M059J (cell line): ENCODE data around the gene CCDC68. TPM values are rescaled to one million over a fixed set of nuclear protein-coding genes. Genes with fewer than 3 reads are reported as not detected.
A peak's percentile ranks its signal among the peaks of the same experiment; 100 is the strongest.
"Not testable (repeated sequence)": the region's sequence is repeated elsewhere in the genome, so short reads cannot be mapped to it uniquely, and the experiment has no call there.

ENCODE experiments used
- DNase-seq: peaks from one replicate; pipeline ENCODE4 v3.0.0-alpha.2; 2012; ENCODE audit warnings: low read depth
- total RNA-seq: library from RNA; depleted of rRNA; stranded (reverse); fragments of >200 nt; shearing (Covaris generic); gene quantifications from 2 replicates; pipeline ENCODE4 v1.2.3, GENCODE V29; 2014; rRNA removed

The CCDC68 gene
- total RNA-seq, 1 experiment from 2014 or later, result 0.05 TPM

DNA sequence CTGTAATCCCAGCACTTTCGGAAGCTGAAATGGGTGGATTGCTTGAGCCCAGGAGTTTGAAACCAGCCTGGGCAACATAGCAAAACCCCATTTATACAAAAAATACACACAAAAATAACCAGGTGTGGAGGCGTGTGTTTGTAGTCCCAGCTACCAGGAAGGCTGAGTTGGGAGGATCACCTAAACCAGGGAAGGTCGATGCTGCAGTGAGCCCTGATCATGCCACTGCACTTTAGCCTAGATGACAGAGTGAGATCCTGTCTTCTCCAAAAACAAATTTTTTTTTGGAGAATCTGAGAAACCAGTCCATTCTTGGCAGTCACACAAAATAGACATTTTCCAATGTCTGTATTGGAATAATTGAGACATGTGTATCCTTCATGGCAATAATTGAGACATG is 84.2 kb downstream of the CCDC68 start:
- DNase-seq, result no peak

DNA sequence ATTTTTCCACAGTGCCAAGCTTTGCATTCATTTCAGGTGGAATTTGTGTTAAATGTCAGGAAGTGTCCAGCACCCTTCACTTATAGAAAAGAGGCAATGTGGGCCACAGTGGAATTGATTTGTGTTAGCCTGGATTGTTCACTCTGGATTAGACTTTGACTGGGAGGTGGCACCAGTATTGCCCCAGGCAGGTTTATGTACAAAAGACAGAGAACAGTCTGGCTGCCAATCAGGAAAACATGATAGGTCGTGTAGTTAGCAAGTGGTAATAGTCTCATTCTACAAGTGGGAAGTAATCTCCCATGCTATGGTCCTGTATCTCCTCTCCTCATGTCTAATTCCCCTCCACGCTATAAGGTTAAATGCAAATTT is 85.4 kb downstream of the CCDC68 start:
- no peak for DNase-seq

DNA sequence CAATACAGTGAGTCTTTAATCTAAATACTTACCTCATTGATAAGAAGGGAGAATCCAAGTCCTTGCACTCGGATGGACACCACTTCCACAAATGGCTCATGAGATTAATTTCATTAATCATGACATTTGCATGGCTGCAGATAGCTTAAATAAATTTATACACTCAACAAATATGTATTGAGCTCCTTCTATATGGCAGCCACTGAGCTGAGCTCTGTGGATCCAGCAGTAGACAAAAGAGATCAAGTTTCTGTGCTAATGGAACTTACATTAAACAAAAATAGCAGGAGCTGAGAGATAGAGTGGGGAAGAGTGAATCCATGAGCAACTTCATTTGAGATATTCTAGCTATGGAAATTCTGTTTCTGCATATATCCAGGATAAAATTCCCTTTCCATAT is 86.6 kb downstream of the CCDC68 start:
- no peak for DNase-seq

DNA sequence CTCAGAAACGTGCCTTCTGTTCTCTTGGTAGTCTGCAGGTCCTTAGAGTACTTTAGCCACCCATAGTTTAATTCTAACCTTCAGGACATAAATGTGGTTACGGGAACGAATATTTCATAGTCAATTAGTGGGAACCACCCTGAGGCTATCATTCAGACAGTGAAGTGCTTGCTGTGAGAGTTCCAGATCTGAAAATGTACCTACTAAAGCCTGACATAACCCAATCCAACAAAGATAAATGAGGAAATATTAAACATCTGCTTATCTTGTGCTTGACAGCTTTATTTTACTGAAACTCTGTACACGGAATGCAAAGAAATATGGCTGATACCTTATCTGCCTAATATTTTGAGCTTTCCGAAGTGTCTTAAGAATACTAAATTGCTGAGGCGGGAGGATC is 88.0 kb downstream of the CCDC68 start:
- peak; percentile 30 for DNase-seq

DNA sequence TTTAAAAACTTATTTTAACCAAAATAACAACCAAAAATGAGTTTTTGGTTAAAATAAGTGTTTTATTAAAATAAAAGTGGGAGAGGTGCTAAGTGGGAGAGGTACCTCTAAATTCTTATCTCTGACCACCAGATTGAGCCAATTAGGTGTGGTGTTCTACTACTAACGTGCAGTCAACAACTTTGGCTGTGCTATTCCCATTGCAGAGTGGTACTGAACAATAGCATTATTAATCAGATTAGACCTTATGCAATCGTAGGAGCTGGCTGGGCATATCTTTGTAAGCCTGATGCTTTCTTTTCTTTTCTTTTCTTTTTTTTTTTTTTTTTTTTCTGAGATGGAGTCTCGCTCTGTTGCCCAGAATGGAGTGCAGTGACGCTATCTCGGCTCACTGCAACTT is 92.1 kb downstream of the CCDC68 start:
- DNase-seq, result no peak

DNA sequence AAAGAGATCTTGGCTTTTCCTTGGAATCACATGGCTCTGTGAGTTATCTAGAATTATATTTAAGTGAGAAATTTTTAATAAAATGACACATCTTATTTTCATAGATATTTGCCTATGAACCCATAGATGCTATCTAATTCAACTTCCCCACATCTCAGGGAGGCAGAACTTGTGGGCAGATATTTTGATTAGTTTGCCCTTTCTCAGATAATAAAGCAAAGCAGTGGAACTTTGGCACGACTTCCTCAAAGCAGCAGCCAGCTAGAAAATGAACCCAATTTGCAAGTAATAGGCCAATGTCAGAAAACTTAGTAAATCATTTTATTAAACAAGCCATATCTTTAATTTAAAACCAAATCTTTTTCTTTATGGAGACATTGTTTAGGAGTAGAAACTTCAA is 98.3 kb downstream of the CCDC68 start:
- DNase-seq, result no peak

DNA sequence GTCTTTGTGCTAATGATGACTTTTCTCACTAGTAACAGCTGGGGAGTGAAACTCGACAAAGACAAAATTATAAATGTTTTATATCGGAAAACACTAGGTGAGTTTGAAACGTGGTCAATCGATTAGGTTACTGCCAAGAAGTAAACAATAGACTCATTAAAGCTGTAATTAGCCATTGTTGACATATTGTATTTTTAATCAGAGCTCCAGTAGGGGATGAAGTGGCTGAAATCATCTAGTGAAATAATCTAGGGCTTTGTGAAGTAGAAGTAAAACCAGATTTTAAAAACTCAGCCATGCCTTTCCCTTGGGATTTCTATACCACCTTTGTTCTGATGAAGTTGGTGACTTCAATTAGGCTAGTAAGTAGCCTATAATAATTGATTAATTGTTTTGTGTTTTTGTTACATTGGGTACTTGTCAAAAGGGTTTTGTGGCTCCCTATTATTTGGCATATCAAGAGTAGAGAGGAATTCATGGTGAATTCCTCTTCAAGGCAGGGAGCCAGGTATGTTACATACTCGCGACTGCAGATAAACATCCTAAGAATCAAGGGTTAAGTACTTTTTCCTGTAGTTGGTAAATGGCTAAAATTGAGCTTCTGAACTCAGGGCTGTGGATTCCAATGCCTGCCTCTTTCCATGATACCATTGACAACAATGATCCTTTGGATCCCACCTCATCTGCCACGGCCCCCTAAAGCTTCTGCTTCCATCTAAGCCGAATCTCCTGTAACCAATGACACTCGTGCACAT is 99.4 kb downstream of the CCDC68 start:
- no peak for DNase-seq

DNA sequence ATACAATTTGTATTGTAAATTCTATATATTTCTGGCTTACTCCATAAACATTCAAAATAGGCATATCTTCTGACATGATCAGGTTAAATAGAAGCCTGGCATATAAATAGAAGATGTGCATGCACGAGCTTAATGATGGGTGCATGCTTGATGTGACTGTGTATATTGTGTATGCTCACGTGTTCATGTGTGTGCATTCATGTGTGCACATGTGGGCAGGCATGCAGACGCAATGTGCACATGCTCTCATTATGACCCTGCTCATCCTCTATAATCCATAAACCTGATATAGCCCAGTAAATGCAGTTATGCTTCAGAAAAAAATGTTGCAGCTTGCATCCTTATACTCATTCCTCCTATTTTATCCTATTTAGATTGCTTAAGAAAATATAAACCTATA is 101.8 kb downstream of the CCDC68 start:
- no peak for DNase-seq

DNA sequence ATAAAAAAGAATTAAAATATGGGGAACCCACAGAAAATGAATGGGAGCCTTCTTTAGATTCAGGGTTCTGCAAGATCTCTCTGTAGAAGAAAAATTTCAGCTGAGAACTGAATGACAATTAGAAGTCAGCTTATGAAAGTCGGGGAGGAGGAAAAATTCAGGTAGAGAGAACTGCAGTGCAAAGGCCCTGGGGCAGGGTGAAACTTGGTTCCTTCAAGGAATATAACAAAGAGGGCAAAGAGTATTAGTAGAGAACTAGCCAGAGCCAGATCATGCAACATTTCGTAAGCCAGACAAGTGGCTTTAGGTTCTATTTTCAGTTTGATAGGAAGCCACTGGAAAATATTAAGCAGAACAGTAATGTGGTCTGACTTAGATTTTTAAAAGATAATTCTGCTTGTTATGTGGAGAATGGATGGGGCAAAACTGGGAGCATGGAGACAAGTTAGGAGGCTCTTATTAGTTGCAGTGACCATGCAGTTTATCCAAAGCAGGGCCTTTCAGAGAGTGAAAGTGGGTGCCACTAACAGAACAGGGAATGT is 103.1 kb downstream of the CCDC68 start:
- DNase-seq, result no peak

DNA sequence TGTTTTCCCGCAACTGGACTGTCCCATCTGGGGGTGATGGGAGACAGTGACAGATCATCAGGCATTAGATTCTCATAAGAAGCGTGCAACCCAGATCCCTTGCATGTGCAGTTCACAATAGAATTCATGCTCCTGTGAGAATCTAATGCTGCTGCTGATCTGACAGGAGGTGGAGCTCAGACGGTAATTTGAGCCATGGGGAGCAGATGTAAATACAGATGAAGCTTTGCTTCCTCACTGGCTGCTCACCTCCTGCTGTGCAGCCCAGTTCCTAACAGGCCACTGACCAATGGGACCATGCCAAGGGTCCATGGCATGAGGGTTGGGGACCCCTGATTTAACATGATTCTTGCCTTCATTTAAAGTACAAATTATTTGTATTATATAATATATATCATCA is 104.2 kb downstream of the CCDC68 start:
- not testable (repeated sequence) for DNase-seq

DNA sequence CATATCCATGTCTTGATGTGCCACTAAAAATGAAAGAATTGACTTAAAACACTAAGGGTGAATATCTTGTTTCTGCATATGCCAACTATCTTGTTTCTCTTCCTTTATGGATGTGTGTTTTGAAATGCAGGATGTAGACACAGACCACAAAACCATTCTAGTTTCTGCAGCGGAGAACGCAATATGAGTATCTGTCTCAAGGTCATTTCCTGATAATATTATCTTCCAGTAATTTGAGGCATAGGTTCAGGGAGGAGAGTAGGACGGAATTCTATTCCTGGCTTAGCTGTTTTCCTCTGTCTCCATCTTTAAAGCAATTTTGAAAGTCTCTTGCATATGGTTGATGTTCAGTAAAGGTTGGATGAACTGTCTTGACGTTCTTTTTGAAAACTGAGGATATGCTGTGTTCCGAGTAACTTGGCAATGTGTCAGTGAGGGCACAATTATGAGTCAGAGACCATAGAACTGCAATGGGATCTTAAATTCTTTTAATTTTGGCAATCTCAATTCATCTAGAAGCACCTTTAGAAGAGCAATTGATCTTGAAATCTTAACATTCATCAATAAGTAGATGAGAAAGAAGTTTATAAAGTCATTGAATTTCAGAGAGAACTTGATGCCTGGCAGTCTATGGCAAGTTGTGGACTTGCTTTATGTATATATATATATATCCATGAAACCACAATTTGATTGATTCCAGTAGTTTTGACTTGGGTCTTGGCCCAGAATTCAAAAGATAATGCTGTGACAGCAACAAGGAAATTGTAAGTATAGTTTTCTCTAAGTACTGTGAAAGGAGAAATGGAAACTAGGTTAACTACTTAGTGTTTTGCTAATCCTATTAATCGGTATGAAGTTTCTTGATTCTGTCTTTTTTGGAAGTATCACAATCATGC is 106.2 kb downstream of the CCDC68 start:
- DNase-seq, result peak; percentile 24

Other genes starting within 250 kb of the CCDC68 start
- 13.8 and 15.7 TPM in 2 replicates for gene RAB27B, start 131.0 kb downstream of the CCDC68 start, total RNA-seq